HG02973 (cell line): ENCODE results near the gene TSHR.
"Not testable (repeated sequence)": the region's sequence is repeated elsewhere in the genome, so short reads cannot be mapped to it uniquely, and the experiment has no call there.

Source experiments
- ATAC-seq: cut with Tn5 transposase; IDR thresholded peaks from one replicate; pipeline ENCODE4 v1.9.1; 2021; ENCODE audit warnings: moderate library complexity; ENCODE audit not compliant: unreplicated experiment

TSHR gene

DNA sequence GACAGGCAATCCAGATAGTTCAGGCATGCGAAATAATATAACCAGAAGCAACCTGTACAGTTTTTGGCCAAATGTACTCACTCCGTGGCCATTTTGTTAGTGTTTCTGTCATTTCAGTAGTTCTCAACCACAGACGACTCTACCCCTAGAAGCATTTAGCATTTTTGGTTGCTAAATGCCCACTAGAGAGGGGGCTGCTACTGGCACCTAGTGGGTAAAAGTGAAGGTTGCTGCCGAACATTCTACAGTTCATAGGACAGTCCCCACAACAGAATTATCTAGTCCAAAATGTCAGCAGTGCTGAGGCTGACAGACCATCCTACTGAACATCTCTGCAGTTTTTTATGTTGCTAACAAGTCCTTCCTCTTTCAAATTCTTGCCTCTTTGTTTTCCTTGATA is 107.4 kb downstream of the TSHR start:
- peak; percentile 78 for ATAC-seq

DNA sequence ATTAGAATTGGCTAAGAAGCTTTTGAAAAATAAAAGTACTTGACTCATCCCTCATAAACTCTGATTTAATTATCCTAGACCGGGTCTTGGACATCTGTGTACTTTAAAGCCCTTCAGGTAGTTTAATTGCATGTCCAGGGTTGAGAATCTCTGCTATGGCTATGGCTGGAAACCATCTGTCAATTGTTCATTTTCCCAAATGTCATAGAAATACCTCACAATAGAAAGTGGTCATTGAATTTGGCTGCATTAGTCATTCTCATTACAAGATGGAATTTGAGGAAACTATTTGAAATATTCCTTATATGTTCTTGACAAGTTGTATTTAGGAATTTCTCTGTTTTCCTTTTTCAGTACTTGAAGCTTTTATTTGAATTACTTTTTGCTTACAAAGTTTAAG is 111.3 kb downstream of the TSHR start:
- no peak for ATAC-seq

DNA sequence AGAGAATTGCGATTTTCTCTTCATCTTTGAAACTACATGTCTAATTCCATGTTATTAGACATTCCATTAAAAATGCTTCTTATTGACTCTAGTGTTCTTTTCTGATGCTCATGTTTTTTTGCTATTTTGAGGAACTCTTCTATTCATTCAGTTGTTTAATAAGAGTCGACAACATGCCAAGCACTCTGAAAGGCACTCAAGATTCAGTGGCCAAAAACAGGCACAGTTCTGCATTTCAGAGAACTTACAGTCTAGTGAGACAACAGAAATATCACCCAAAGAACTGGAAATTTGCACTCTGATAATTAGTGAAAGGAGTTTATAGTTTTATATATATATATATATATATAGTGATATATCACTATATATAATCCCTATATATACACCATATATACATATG is 111.7 kb downstream of the TSHR start:
- no peak for ATAC-seq

DNA sequence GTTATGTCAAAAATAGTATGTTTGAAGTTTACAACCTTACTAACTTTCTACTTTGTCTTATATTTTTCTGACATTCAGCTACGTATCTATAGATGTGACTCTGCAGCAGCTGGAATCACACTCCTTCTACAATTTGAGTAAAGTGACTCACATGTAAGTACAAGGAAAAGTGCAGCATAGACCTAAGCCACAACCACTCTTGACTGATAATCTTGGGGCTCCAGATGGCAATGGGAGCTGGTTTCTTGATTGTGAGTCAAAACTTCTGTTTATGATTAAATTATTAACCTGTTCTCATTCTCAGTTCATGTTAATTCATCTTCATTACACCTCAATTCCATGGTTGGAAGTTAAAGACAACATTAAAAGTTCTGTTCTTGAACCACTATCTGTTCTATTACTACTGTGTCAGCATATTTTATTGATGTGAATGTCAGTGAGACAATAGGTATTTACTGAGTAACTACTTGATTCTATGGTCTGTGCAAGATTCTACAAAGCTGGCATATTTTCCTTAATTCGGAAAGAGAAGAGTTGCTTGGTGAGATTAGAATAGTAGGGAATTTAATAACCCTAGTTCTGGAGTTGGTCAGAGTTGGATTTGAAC is 112.9 kb downstream of the TSHR start:
- no peak for ATAC-seq

DNA sequence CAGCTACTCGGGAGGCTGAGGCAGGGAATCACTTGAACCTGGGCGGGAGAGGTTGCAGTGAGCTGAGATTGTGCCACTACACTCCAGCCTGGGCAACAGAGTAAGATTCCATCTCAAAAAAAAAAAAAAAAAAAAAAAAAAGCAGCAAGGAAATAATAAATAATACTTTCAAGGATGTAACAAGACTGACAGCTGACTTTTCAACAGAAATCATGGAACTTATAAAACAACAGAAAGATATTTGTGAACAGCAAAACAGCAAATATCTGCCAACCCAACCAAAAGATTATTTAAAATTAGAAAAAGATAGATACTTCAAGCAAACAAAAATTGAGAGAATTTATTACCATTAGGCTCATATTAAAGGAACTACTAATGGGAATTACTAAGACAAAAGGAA is 115.1 kb downstream of the TSHR start:
- no peak for ATAC-seq

- ATAC-seq, result no peak
Observed at GRCh38 chr14:81085596-81085995, 130.2 kb downstream of the TSHR start.

- ATAC-seq, result no peak
Observed at GRCh38 chr14:81087230-81087629, 131.8 kb downstream of the TSHR start.

DNA sequence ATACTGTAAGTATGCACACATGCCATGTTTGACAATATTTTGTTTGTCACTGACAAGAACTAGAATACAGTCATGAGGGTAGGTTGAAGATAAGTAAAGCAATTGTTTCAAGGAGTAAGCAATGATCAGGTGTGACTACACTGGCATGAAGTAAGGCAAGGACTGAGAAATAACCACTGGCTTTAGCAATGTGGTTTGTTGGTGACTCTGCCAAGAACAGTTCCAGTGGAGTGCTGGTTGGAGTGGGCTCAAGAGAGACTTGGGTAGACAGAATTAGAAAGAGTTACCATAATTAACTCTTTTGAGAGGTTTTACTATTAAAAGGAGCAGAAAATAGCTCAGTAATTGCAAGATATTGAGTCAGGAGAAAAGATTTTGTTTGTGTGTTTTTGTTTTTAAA is 135.7 kb downstream of the TSHR start:
- no peak for ATAC-seq

DNA sequence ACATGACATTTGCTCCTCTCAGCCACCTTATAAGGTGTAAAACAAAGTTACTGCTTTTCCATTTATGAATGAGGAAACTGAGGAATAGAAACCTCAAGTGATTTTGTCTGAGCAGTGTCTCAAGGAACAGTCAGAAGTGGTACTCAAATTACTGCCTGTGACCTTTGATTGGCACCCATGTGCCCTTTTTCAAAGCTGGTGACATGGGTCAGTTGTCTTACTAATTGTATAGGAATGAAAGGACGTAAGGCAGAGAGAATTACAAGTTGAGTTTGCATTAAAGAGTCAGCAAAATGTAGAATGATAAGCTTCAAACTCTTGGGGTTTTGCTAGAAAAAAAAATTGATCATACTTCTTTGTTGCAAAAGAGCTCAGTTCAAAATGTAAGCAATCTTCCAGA is 136.2 kb downstream of the TSHR start:
- ATAC-seq, result no peak

- ATAC-seq, result no peak
Observed at GRCh38 chr14:81093651-81094050, 138.2 kb downstream of the TSHR start.

DNA sequence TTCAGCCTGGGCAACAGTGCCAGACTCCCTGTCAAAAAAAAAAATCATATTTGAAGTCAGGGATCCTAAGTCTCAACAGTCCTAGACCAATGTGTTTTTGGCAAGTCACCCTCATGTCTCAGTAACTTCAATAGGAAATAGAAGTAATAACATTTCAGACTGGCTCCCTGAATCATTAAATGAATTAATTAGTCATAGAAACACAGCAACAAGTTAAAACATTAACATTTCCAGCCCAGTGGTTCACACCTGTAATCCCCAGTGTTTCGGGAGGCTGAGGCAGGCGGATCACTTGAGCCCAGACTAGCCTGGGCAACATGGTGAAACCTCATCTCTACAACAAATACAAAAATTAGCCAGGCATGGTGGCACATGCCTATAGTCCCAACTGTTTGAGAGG is 140.1 kb downstream of the TSHR start:
- no peak for ATAC-seq

GRCh38 chr14:81096656-81097055 is 141.2 kb downstream of the TSHR start:
- no peak for ATAC-seq

DNA sequence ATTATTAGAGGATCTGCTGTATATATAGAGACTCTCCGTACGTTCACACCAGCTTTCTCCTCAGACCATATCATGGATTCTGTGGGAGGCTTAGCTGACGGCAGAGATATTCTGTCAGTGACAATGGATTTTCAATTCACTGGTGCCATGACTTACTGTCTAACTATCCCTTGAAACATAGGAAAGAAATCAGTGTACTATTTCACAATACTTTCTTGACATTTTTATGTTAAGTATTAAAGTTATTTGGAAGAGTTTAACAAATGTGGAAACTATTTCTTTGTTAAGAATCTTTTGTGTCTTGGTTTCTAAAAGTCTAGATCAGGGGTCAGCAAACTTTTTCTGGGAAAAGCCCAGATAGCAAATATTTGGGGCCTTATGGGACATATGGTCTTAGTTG is 146.8 kb downstream of the TSHR start:
- no peak for ATAC-seq

GRCh38 chr14:81103443-81103842 is 148.0 kb downstream of the TSHR start:
- ATAC-seq, result no peak

DNA sequence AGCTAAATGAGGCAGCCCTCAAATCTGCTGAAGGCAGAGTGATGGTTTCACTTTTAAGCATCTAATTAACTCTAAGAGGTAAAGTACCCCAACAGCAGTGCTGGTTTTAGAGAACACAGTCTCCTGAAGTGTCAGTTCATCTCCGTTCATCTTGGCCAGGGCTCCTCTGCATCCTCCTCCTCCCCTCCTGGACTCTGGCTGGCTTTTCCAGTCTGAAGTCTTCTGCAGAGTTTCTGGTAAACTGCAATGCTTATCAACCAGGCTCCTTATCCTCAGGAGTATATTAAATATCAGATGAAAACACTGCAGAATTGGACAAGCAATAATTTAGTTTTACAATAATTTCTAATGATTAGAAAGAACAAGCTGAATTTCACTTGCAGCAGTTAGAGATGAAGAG is 150.0 kb downstream of the TSHR start:
- ATAC-seq, result no peak

- no peak for ATAC-seq
Observed at GRCh38 chr14:81105961-81106360, 150.5 kb downstream of the TSHR start.

- ATAC-seq, result no peak
Observed at GRCh38 chr14:81110186-81110585, 154.8 kb downstream of the TSHR start.

- ATAC-seq, result no peak
Observed at GRCh38 chr14:81113176-81113575, 157.8 kb downstream of the TSHR start.

DNA sequence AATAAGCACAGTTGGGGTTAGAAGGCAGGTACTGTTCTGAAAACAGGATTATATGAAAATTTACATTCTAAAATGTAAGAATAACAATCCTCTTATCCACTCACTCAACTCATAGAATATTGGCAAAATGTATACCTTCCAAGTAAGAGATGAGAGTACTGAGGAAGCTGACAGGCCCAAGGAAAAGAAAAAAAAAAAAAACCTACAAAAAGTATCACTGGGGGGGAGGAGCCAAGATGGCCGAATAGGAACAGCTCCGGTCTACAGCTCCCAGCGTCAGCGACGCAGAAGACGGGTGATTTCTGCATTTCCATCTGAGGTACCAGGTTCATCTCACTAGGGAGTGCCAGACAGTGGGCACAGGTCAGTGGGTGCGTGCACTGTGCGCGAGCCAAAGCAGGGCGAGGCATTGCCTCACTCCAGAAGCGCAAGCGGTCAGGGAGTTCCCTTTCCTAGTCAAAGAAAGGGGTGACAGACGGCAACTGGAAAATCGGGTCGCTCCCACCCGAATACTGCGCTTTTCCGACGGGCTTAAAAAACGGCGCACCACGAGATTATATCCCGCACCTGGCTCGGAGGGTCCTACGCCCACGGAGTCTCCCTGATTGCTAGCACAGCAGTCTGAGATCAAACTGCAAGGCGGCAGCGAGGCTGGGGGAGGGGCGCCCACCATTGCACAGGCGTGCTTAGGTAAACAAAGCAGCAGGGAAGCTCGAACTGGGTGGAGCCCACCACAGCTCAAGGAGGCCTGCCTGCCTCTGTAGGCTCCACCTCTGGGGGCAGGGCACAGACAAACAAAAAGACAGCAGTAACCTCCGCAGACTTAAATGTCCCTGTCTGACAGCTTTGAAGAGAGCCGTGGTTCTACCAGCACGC is 158.8 kb downstream of the TSHR start:
- not testable (repeated sequence) for ATAC-seq

- ATAC-seq, result no peak
Observed at GRCh38 chr14:81120501-81120900, 165.1 kb downstream of the TSHR start.

DNA sequence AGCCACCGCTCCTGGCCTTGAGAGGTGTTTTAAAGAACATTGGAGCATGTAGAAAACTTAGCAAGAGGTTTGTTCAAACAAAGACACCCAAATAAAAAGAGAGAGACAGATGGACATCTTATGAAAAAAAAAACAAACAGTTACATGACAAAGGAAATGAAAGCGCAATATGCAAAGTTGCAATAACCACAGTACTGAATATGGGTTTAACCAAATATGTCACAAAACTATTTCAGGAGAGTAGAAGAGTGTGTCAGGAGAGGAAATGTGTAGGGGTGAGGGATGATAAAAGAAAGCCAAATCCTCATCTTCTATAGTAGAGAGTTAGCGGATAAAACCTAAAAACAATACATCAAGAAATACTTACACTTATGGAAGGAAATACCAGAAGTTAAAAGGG is 166.9 kb downstream of the TSHR start:
- ATAC-seq, result peak; percentile 100

DNA sequence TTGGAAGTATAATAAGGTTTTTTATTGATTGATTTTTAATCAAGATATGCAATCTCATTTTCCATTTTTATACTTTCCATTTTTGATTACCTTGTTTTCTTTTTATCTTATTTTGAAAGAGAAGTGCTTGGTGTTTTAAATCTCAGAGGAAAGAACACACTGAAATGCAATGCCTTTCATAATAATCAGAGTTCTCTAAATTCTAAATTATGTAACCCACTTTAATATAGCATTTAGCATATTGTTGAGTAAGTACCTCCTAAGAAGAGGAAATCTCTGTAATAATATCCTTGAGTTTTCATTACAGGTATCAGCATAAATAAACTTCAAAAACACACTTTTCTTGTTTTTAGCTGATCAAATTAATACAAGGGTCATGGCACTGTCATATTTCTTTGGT is 168.4 kb downstream of the TSHR start:
- ATAC-seq, result no peak

DNA sequence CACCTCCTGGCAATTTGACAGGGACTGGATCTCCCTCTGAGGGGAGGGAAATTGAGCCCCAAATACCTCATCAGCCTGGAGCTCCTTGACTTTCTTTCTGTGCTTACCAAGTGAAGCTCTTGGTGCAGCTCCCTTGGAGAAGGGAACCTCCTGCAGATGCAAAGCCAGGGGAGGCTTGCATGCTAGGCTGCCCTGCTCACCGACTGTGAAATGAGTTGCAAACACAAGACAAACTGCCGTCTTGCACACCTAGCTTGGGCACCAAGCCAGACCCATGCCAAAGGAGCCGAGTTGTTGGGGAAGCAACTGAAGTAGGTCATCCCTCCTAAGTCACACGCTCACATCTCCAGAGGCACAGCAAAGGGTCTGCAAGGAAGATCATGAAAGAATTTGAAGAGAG is 170.1 kb downstream of the TSHR start:
- no peak for ATAC-seq
